Stomach smooth muscle (tissue), 2 donors: ENCODE results near the gene LDLRAD2.
A peak's percentile ranks its signal among the peaks of the same experiment; 100 is the strongest.

ENCODE experiments used
- H3K27ac ChIP-seq: one replicate; pipeline ENCODE4 v1.7.0; 2013; ENCODE audit warnings: mild to moderate bottlenecking, low read length, inconsistent platforms
- H3K27me3 ChIP-seq, 2 donors: one replicate each; pipeline ENCODE4 v1.7.0; 2013; ENCODE audit warnings: low read length in 2 of 2; ENCODE audit not compliant: insufficient read depth in 2 of 2, control insufficient read depth in 1 of 2
- H3K36me3 ChIP-seq, 2 donors: one replicate each; pipeline ENCODE4 v1.7.0; 2013; ENCODE audit warnings: low read length in 2 of 2; ENCODE audit not compliant: control insufficient read depth in 2 of 2, insufficient read depth in 2 of 2
- H3K4me1 ChIP-seq: one replicate; pipeline ENCODE4 v1.7.0; 2013; ENCODE audit warnings: low read length; ENCODE audit not compliant: control insufficient read depth, insufficient read depth
- H3K4me3 ChIP-seq, 2 donors: one replicate each; pipeline ENCODE4 v1.7.0; 2013; ENCODE audit warnings: low read length in 2 of 2
- H3K9ac ChIP-seq, 2 donors: one replicate each; pipeline ENCODE4 v1.7.0; 2013; ENCODE audit warnings: low read length in 2 of 2, mild to moderate bottlenecking in 1 of 2
- H3K9me3 ChIP-seq, 2 donors: one replicate each; pipeline ENCODE4 v1.7.0; 2013; ENCODE audit warnings: low read length in 2 of 2; ENCODE audit not compliant: control insufficient read depth in 2 of 2
- donor health status: healthy.
- donor health status: Pancreatic carcinoma.

Gene LDLRAD2

DNA sequence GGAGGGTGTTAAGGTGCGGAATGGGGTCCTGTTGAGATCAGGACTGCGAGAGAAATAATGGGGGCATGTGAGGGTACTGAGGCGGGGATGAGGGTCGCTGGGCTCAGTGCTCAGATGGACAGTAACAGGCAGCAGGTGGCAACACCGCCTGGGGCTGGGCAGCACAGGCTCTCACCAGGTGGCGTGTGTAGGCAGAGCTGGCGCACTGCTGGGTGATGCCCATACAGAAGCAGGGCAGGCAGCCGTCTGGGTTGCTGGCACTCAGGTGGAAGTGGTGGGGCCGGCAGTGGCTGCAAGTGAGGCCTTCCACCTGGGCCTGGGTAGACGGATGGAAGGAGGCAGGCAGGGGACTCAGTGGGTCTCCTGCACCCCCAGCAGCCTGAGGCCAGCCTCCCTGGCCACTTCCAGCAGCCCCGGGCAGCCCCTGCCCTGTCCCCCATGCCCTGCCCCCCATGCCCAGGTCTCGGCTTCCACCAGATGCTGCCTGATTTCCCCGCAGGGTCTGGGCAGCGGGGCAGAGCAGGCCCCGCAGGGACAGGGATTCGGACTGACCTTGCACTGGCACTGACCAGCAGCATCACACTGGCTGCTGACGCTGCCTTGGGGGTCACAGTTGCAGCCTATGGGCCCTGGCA, 60.5 kb downstream of the LDLRAD2 start:
- Histone ChIP-seq H3K36me3 (peaks cover 69 to 71% of the 10 kb centered on the region in 2 donors), H3K9ac (no peak overlapping the region), H3K4me1 (peaks cover 27% of the 10 kb centered on the region), H3K27ac (peak overlapping the region; percentile 58), H3K9me3 (no peaks in the 10 kb centered on the region), H3K4me3 (no peak overlapping the region), H3K27me3 (no peaks in the 10 kb centered on the region)

DNA sequence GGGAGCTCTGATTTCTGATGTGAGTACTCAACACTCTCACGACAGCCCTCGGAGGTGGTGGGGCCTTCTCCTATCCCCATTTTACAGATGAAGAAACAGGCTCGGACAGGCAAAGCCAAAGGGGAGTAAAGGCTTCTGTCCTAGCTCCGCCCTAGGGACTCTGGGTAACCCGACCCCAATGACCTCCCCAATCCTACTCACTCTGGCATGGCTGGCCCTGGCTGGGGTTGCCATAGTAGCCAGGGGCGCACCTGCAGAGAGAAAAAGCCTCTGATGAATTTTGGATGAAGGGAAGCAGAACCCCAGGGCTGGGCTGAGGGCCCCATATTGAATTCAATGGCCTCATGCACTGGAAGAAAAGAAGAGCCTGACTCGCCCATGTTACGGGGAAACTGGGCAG, 61.1 kb downstream of the LDLRAD2 start:
- peaks cover 75 to 77% of the 10 kb centered on the region in 2 donors for H3K36me3 ChIP-seq
- H3K9me3 ChIP-seq: no peaks in the 10 kb centered on the region
- H3K27ac ChIP-seq: peak overlapping the region; percentile 58

DNA sequence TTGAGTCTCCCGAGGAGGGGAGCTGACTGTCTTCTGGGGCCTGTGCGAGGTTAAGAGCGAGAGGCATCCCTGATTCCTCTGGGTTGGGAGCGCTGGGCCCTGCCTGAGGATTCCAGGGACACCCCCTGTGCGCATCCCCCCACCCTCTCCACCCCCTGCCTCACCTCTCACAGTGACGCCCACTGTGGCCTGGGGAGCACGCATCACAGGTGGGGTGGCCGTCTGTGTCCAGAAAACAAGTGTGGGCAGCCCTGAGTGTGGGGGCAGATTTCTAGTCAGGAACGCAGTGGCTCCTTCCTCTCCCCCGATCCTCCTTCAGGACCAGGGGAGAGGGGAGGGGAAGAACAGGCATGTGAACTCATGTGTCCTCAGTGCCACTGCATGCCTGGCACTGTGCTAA, 61.7 kb downstream of the LDLRAD2 start:
- H3K4me1 ChIP-seq: peaks cover 27% of the 10 kb centered on the region
- H3K9ac ChIP-seq: no peak overlapping the region
- no peak overlapping the region for H3K4me3 ChIP-seq
- peak overlapping the region; percentile 58 for H3K27ac ChIP-seq
- no peaks in the 10 kb centered on the region for H3K27me3 ChIP-seq
- no peaks in the 10 kb centered on the region for H3K9me3 ChIP-seq
- peaks cover 77 to 78% of the 10 kb centered on the region in 2 donors for H3K36me3 ChIP-seq

More for the DNA sequence above, 61.1 kb downstream of the LDLRAD2 start:
- Histone ChIP-seq H3K9ac (no peak overlapping the region), H3K4me3 (no peak overlapping the region), H3K27me3 (no peaks in the 10 kb centered on the region), H3K4me1 (peaks cover 27% of the 10 kb centered on the region)

DNA sequence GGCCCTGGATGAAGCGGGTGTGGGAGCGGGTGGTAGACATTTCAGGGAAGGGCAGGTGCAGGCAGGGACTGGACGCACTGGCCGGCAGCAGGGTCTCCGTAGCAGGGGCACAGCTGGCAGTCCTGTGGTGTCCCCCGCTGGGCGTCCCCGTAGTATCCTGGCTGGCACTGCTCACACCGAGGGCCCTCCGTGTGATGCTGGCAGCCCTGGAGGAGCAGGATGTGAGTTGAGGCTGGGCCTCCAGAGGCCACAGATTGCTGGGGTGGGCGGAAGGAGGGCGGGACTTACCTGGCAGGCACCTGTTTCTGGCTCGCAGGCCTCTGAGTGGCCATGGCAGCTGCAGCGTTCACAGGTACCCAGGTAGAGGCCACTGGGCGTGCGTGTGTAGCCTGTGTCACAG, 62.3 kb downstream of the LDLRAD2 start:
- H3K36me3 ChIP-seq: peaks cover 82 to 83% of the 10 kb centered on the region in 2 donors
- no peak overlapping the region for H3K4me3 ChIP-seq
- H3K9ac ChIP-seq: no peak overlapping the region
- H3K4me1 ChIP-seq: peaks cover 27% of the 10 kb centered on the region
- peak overlapping the region; percentile 58 for H3K27ac ChIP-seq
- no peaks in the 10 kb centered on the region for H3K9me3 ChIP-seq
- H3K27me3 ChIP-seq: no peaks in the 10 kb centered on the region
